SK-N-MC (cell line): Measurements from ENCODE around the gene ANKRD18A.
"Not testable (repeated sequence)": the region's sequence is repeated elsewhere in the genome, so short reads cannot be mapped to it uniquely, and the experiment has no call there.

Experiments used
- DNase-seq: peaks from one replicate; pipeline ENCODE4 v3.0.0-alpha.2; 2011; ENCODE audit warnings: low read depth, low spot score
- H3K27ac ChIP-seq: fragments of 200-600 bp; sonication (generic); 2 replicates; pipeline ENCODE4 v1.5.1; 2016; ENCODE audit warnings: mixed run types
- H3K36me3 ChIP-seq: fragments of 200-600 bp; sonication (generic); 2 replicates; pipeline ENCODE4 v1.6.1; 2017; ENCODE audit warnings: antibody characterized with exemption, low read length, mixed read lengths; ENCODE audit not compliant: insufficient read depth
- H3K4me3 ChIP-seq: fragments of 200-600 bp; sonication (generic); 2 replicates; pipeline ENCODE4 v1.5.1; 2016
- H3K9ac ChIP-seq: fragments of 200-600 bp; sonication (generic); 2 replicates; pipeline ENCODE4 v1.8.0; 2017; ENCODE audit warnings: mixed run types, mixed read lengths; ENCODE audit not compliant: insufficient read length
- H3K9me3 ChIP-seq: fragments of 200-600 bp; sonication (generic); 2 replicates; pipeline ENCODE4 v1.6.1; 2017; ENCODE audit warnings: low read depth, mild to moderate bottlenecking, antibody characterized with exemption, low read length, moderate library complexity, mixed read lengths
- EZH2 ChIP-seq: fragments of 200-600 bp; sonication (generic); IDR thresholded peaks from one replicate; pipeline ENCODE4 v1.6.1; 2017; ENCODE audit warnings: antibody characterized with exemption
- FOXP2 ChIP-seq: optimal IDR thresholded peaks from 2 replicates; pipeline ENCODE3; 2011; ENCODE audit warnings: mild to moderate bottlenecking, moderate library complexity; ENCODE audit not compliant: insufficient read depth; ENCODE audit errors: extremely low read length, control extremely low read depth
- POLR2AphosphoS5 ChIP-seq: IDR thresholded peaks from 2 replicates; pipeline ENCODE4 v1.6.1; 2012; ENCODE audit warnings: mild to moderate bottlenecking, low read depth, low read length, borderline replicate concordance

The ANKRD18A gene

DNA sequence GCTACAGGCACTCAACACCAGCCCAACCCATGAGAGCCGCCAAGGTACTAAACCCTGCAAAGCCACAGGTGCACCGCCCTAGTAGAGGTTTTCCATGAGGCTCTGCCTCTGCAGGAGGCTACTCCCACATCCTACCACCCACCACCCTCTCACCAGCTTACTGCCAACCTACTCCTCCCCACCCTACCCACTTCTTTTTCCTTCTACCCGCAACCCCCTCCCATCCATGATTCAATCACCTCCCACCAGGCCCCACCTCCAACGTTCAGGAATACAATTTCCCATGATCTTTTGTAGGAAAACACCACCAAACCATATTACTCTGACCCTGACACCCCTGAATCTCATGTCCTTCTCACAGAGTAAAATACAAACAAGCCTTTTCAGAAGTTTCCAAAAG is 67.4 kb downstream of the ANKRD18A start:
- H3K36me3 ChIP-seq, H3K4me3 ChIP-seq, DNase-seq, H3K9ac ChIP-seq, H3K27ac ChIP-seq, H3K9me3 ChIP-seq: not testable (repeated sequence)

DNA sequence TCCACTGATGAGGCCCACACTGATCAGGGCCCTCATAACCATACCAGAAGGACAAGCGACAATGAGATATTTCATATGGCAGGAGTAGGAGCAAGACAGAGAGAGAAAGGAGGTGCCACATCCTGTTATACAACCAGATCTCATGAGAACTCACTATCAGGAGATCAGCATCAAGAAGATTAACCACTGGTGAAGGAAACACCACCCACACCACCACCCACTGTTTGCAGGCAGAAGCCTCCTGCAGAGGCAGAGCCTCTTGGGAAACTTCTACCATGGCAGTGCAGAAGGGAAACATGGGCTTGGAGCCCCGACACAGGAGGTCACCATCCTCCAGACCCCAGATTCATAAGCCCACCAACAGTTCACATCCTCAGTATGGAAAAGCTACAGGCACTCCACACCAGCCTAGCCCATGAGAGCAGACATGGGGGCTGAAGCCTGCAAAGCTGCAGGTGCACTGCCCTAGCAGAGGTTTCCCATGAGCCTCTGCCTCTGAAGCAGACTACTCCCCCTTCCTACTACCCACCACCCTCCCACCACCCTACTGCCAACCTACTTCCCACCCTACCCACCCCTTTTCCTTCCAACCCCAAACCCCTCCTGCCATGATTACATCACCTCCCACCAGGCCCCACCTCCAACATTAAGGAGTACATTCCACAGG is 73.8 kb downstream of the ANKRD18A start:
- not testable (repeated sequence) for H3K9me3 ChIP-seq, H3K9ac ChIP-seq, H3K4me3 ChIP-seq, H3K36me3 ChIP-seq, DNase-seq, H3K27ac ChIP-seq

DNA sequence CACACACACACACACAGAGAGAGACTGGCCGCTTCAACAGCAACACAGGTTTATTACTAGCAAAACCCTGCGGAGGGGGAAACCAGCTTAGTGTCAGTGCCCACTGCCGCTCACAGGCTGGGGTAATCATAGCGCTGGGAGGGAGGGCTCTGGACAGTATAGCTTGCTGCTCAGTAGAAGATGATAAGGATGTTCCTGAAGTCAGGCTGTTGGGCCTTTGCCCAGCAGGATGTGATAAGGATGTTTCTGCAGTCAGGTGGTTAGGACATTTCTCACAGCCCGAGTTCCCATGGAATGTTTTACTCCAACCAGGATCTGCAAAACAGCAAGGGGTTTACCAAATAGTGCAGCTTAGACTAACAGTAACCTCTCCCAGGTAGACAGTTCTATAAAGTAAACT is 79.9 kb downstream of the ANKRD18A start:
- not testable (repeated sequence) for DNase-seq, H3K27ac ChIP-seq, H3K4me3 ChIP-seq

DNA sequence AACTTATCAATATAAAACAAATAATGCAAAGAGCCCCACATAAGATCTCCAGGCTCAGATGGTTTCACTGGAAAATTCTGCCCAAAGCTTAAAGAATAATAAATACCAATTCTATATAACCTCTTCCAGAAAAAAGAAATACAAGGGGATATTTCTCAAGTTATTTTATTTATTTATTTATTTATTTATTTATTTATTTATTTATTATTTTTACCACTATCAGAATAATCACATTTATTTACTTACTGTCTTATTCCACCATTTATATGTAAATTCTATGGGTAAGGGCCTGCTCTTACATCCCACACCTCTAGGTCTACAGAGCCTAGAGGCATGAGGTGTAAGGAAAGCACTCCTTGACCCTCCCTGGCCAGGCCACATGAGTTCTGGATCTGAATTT is 91.1 kb downstream of the ANKRD18A start:
- Histone ChIP-seq H3K9me3 (no peaks in the 10 kb centered on the region), H3K27ac (no peak overlapping the region), H3K36me3 (no peaks in the 10 kb centered on the region), H3K9ac (no peak overlapping the region), H3K4me3 (no peak overlapping the region)
- no peak for DNase-seq
- TF ChIP-seq EZH2 (no peak), POLR2AphosphoS5 (no peak)

More for the DNA sequence above, 79.9 kb downstream of the ANKRD18A start:
- H3K9me3 ChIP-seq, H3K9ac ChIP-seq, H3K36me3 ChIP-seq: not testable (repeated sequence)

DNA sequence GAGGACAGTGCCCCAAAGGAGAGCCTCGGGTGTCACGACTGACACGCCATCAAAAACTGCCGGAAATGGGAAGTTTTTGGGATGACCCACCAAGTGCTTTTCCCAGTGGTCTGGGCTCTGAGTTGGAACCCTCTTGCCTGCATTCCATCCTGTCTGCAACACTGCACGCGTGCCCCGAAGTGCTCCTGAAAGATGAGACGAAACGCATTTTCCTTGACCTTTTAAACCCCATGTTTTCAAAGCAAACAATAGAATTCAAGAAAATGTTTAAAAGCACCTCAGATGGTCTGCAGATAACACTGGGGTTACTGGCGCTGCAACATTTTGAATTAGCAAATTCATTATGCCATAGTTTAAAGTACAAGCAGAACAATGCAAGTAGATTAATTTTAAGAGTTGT is 92.9 kb downstream of the ANKRD18A start:
- no peak overlapping the region for H3K4me3 ChIP-seq
- no peaks in the 10 kb centered on the region for H3K9me3 ChIP-seq
- no peak overlapping the region for H3K9ac ChIP-seq
- no peaks in the 10 kb centered on the region for H3K36me3 ChIP-seq
- TF ChIP-seq FOXP2 (no peak), EZH2 (no peak), POLR2AphosphoS5 (no peak)
- DNase-seq = no peak
- H3K27ac ChIP-seq = no peak overlapping the region

DNA sequence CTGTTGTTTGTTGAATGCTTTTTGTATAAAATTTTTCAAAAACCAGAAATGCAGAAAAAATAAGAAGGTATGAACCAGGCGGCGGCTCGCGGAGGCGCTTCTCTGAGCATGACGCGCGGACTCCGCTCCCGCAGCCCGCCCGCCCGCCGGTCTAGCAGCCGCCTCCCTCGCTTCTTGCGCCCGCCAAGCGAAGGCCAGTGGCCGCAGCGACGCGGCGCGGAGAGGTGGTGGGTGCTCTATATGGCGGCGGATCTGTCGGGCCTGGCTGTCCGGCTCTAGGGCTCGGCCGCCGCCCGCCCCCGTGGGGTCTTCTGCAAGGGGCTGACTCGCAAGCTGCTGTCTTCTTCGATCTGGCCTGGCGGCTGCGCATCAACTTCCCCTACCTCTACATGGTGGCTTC is 93.8 kb downstream of the ANKRD18A start:
- DNase-seq = no peak
- Histone ChIP-seq H3K36me3 (no peaks in the 10 kb centered on the region), H3K9me3 (no peaks in the 10 kb centered on the region), H3K4me3 (no peak overlapping the region), H3K27ac (no peak overlapping the region), H3K9ac (no peak overlapping the region)
- TF ChIP-seq EZH2 (no peak), POLR2AphosphoS5 (no peak), FOXP2 (no peak)

DNA sequence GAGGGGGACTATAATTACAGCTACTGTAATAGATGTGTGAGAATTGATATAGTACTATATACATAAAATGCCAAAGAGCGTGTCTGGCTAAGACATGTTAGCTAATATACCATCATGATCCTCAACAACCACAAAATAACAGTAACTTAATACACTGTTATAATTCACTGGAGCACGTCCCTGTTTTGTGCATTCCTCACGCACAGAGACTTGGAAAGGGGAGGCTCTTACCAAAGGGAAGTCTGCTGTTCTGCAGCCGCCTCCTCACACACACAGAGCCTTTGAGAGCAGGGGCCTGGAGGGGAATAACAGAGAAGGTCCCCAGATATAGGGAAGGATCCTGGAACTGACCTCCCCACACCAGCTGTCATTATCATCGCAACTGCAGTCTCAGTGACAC is 97.3 kb downstream of the ANKRD18A start:
- TF ChIP-seq EZH2 (no peak), POLR2AphosphoS5 (no peak), FOXP2 (no peak)
- H3K9me3 ChIP-seq = no peaks in the 10 kb centered on the region
- H3K27ac ChIP-seq = no peak overlapping the region
- DNase-seq = no peak
- H3K9ac ChIP-seq = no peak overlapping the region
- H3K4me3 ChIP-seq = no peak overlapping the region
- no peaks in the 10 kb centered on the region for H3K36me3 ChIP-seq

DNA sequence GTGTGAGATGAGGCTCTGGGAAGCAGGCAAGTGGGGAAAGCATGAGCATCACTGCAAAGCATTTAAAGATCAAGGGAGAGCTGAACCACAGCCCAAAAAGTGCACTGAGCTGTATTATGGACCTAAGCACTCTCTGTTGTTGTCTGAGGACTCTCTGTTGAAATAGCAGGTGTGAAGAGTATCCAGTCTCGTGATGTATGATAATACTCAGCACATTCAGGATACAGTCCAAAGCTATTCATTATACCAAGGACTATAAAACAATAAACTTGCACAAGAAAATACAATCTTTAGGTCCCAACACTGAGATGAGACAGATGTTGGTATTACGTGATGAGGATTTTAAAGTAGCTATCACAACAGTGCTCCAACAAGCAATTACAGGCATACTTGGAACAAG is 98.6 kb downstream of the ANKRD18A start:
- H3K9me3 ChIP-seq = no peaks in the 10 kb centered on the region
- no peak overlapping the region for H3K4me3 ChIP-seq
- H3K27ac ChIP-seq = no peak overlapping the region
- no peaks in the 10 kb centered on the region for H3K36me3 ChIP-seq
- H3K9ac ChIP-seq = no peak overlapping the region
- TF ChIP-seq FOXP2 = no peak
- no peak for TF ChIP-seq POLR2AphosphoS5
- no peak for TF ChIP-seq EZH2
- DNase-seq = no peak
